HG03432 (cell line): ENCODE measurements around the gene SFXN4.
"Not testable (repeated sequence)": the region's sequence is repeated elsewhere in the genome, so short reads cannot be mapped to it uniquely, and the experiment has no call there.

Experiments
- ATAC-seq: cut with Tn5 transposase; IDR thresholded peaks from one replicate; pipeline ENCODE4 v1.9.1; 2021; ENCODE audit warnings: mild to moderate bottlenecking, moderate library complexity; ENCODE audit not compliant: unreplicated experiment

The SFXN4 gene

GRCh38 chr10:119113751-119114732, 51.5 kb downstream of the SFXN4 start:
- no peak for ATAC-seq

GRCh38 chr10:119112056-119112455, 53.5 kb downstream of the SFXN4 start:
- no peak for ATAC-seq

GRCh38 chr10:119107771-119108170, 57.7 kb downstream of the SFXN4 start:
- not testable (repeated sequence) for ATAC-seq

- not testable (repeated sequence) for ATAC-seq
Measured at GRCh38 chr10:119107106-119107505, 58.4 kb downstream of the SFXN4 start.

GRCh38 chr10:119105899-119106298, 59.6 kb downstream of the SFXN4 start:
- not testable (repeated sequence) for ATAC-seq

GRCh38 chr10:119105155-119105554, 60.4 kb downstream of the SFXN4 start:
- ATAC-seq = no peak

- ATAC-seq = no peak
Measured at GRCh38 chr10:119104654-119105015, 60.9 kb downstream of the SFXN4 start.

GRCh38 chr10:119103903-119104653, 61.4 kb downstream of the SFXN4 start, which contains the start of gene DENND10:
Gene DENND10, plus strand, starts transcription at chr10:119104113. Its CDS starts 30 bp downstream, at chr10:119104143.
- ATAC-seq = peak; percentile 88

GRCh38 chr10:119103241-119103902, 62.1 kb downstream of the SFXN4 start:
- no peak for ATAC-seq

GRCh38 chr10:119101366-119102098, 64.0 kb downstream of the SFXN4 start:
- no peak for ATAC-seq

- no peak for ATAC-seq
Measured at GRCh38 chr10:119100434-119101238, 64.9 kb downstream of the SFXN4 start.

- no peak for ATAC-seq
Measured at GRCh38 chr10:119098576-119098975, 66.9 kb downstream of the SFXN4 start.

- not testable (repeated sequence) for ATAC-seq
Measured at GRCh38 chr10:119096641-119097415, 68.7 kb downstream of the SFXN4 start.

- ATAC-seq = no peak
Measured at GRCh38 chr10:119095640-119096039, 69.9 kb downstream of the SFXN4 start.

GRCh38 chr10:119090968-119091367, 74.5 kb downstream of the SFXN4 start:
- ATAC-seq = no peak
